ENCODE data around the gene INTS1. TPM values are rescaled to one million over a fixed set of nuclear protein-coding genes. Genes with fewer than 3 reads are reported as not detected.

Gene INTS1
- total and polyA plus RNA-seq, 2 donors (not counting 1 experiment from before 2014, with no cell fraction given): 128 to 160 TPM

- peaks cover 95% of the 10 kb centered on the region for H4K20me1 ChIP-seq (ENCODE audit: control insufficient read depth, insufficient read depth, low read length, poor library complexity, severe bottlenecking)
- no peak overlapping the region for H3K4me3 ChIP-seq (ENCODE audit: control extremely low read depth in 1 of 5, extremely low read depth in 1 of 5, insufficient read depth in 1 of 5, low read depth in 2 of 5, low read length in 4 of 5)
- H3K9me3 ChIP-seq (ENCODE audit: control extremely low read depth in 1 of 3, control insufficient read depth in 2 of 3, insufficient read depth in 1 of 3, low read length in 2 of 3): no peaks in the 10 kb centered on the region
- CTCF ChIA-PET: no interaction called here
- no peaks in the 10 kb centered on the region for H3K27me3 ChIP-seq (replicated peaks in 1 of 4; ENCODE audit: control extremely low read depth in 1 of 4, control insufficient read depth in 3 of 4, insufficient read depth in 4 of 4, low read length in 3 of 4)
- ATAC-seq (ENCODE audit: low read depth) (no peak), DNase-seq (peak; percentile 15)
- no peaks in the 10 kb centered on the region for H3K9me3 Mint-ChIP-seq (ENCODE audit: insufficient read depth)
- H3K27ac Mint-ChIP-seq: no peak overlapping the region
- TF ChIP-seq EZH2 (IDR thresholded peaks at IDR 0.05; ENCODE audit: borderline replicate concordance, insufficient read depth, low read depth, low read length, poor library complexity, severe bottlenecking) (no peak), CTCF (IDR thresholded peaks at IDR 0.05) (no peak)
- intact Hi-C loops (cut with micrococcal nuclease): no loop called here
- H3K36me3 ChIP-seq (replicated peaks in 1 of 2; ENCODE audit: control extremely low read depth in 1 of 2, control insufficient read depth in 1 of 2, extremely low read depth in 1 of 2, insufficient read depth in 2 of 2, low read length in 1 of 2): peaks cover 0 to 40% of the 10 kb centered on the region in 2 experiments
- no peak overlapping the region for H3K9ac ChIP-seq (ENCODE audit: low read length)
- H3K4me3 Mint-ChIP-seq: no peak overlapping the region
- WGBS (ENCODE audit: insufficient coverage): 87% methylated on average over 41 of the region's 42 CpGs
- no peak overlapping the region for H3K27ac ChIP-seq (ENCODE audit: low read length in 2 of 2)
- peaks cover 68% of the 10 kb centered on the region for H3K79me2 ChIP-seq (ENCODE audit: control insufficient read depth, insufficient read depth, low read length)
- peaks cover 20 to 31% of the 10 kb centered on the region in 2 donors for H3K4me1 ChIP-seq (ENCODE audit: control insufficient read depth in 2 of 2, insufficient read depth in 2 of 2, low read length in 2 of 2)
- no peaks in the 10 kb centered on the region for H3K27me3 Mint-ChIP-seq
- H3K4me2 ChIP-seq (replicated peaks; ENCODE audit: low read depth, low read length, poor library complexity, severe bottlenecking): no peak overlapping the region
- peaks cover 30% of the 10 kb centered on the region for H3K4me1 Mint-ChIP-seq
- POLR2A ChIA-PET: interaction anchor here (0.9 kb wide), 1 partner anchor 21 kb away, joined by 14 read pairs; no protein-coding TSS in a partner anchor
- no peak overlapping the region for H2AFZ ChIP-seq (ENCODE audit: insufficient read depth, low read depth, low read length, poor library complexity, severe bottlenecking)
Observed at GRCh38 chr7:1535701-1536454, 31.7 kb upstream of the INTS1 start.

- ATAC-seq (ENCODE audit: low read depth): no peak
- no peak overlapping the region for H3K9ac ChIP-seq (ENCODE audit: low read length)
- Mint-ChIP-seq H3K4me1 (peaks cover 30% of the 10 kb centered on the region), H3K27ac (no peak overlapping the region), H3K27me3 (no peaks in the 10 kb centered on the region), H3K9me3 (ENCODE audit: insufficient read depth) (no peaks in the 10 kb centered on the region), H3K4me3 (no peak overlapping the region)
- H3K4me3 ChIP-seq (ENCODE audit: control extremely low read depth in 1 of 5, extremely low read depth in 1 of 5, insufficient read depth in 1 of 5, low read depth in 2 of 5, low read length in 4 of 5): no peak overlapping the region
- intact Hi-C loops (cut with micrococcal nuclease): no loop called here
- peaks cover 71% of the 10 kb centered on the region for H3K79me2 ChIP-seq (ENCODE audit: control insufficient read depth, insufficient read depth, low read length)
- peaks cover 21 to 34% of the 10 kb centered on the region in 2 donors for H3K4me1 ChIP-seq (ENCODE audit: control insufficient read depth in 2 of 2, insufficient read depth in 2 of 2, low read length in 2 of 2)
- no peak overlapping the region for H3K4me2 ChIP-seq (replicated peaks; ENCODE audit: low read depth, low read length, poor library complexity, severe bottlenecking)
- 81% methylated on average over 6 of the region's 6 CpGs for WGBS (ENCODE audit: insufficient coverage)
- H2AFZ ChIP-seq (ENCODE audit: insufficient read depth, low read depth, low read length, poor library complexity, severe bottlenecking): no peak overlapping the region
- no peak overlapping the region for H3K27ac ChIP-seq (ENCODE audit: low read length in 2 of 2)
- TF ChIP-seq CTCF (IDR thresholded peaks at IDR 0.05) (no peak), EZH2 (IDR thresholded peaks at IDR 0.05; ENCODE audit: borderline replicate concordance, insufficient read depth, low read depth, low read length, poor library complexity, severe bottlenecking) (no peak)
- peaks cover 0 to 34% of the 10 kb centered on the region in 2 experiments for H3K36me3 ChIP-seq (replicated peaks in 1 of 2; ENCODE audit: control extremely low read depth in 1 of 2, control insufficient read depth in 1 of 2, extremely low read depth in 1 of 2, insufficient read depth in 2 of 2, low read length in 1 of 2)
- CTCF ChIA-PET: no interaction called here
- peaks cover 89% of the 10 kb centered on the region for H4K20me1 ChIP-seq (ENCODE audit: control insufficient read depth, insufficient read depth, low read length, poor library complexity, severe bottlenecking)
- no peaks in the 10 kb centered on the region for H3K9me3 ChIP-seq (ENCODE audit: control extremely low read depth in 1 of 3, control insufficient read depth in 2 of 3, insufficient read depth in 1 of 3, low read length in 2 of 3)
- DNase-seq: no peak
- POLR2A ChIA-PET: no interaction called here
- no peaks in the 10 kb centered on the region for H3K27me3 ChIP-seq (replicated peaks in 1 of 4; ENCODE audit: control extremely low read depth in 1 of 4, control insufficient read depth in 3 of 4, insufficient read depth in 4 of 4, low read length in 3 of 4)
Observed at GRCh38 chr7:1535100-1535458, 30.9 kb upstream of the INTS1 start.

All from B cell (primary cell).